ENCODE data around the gene PHYKPL.
"Not testable (repeated sequence)": the region's sequence is repeated elsewhere in the genome, so short reads cannot be mapped to it uniquely, and the experiment has no call there.

Gene PHYKPL

DNA sequence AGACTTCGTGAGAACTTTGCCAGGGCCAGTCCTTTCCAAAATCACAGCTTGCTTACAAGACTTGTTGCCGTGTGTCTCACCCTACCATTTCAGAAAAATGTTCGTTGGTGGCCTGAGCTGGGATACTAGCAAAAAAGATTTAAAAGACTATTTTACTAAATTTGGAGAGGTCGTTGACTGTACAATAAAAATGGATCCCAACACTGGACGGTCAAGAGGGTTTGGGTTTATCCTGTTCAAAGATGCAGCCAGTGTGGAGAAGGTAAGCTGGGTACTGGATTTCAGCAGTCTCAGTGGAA, 26.9 kb downstream of the PHYKPL start:
- no peak for DNase-seq

DNA sequence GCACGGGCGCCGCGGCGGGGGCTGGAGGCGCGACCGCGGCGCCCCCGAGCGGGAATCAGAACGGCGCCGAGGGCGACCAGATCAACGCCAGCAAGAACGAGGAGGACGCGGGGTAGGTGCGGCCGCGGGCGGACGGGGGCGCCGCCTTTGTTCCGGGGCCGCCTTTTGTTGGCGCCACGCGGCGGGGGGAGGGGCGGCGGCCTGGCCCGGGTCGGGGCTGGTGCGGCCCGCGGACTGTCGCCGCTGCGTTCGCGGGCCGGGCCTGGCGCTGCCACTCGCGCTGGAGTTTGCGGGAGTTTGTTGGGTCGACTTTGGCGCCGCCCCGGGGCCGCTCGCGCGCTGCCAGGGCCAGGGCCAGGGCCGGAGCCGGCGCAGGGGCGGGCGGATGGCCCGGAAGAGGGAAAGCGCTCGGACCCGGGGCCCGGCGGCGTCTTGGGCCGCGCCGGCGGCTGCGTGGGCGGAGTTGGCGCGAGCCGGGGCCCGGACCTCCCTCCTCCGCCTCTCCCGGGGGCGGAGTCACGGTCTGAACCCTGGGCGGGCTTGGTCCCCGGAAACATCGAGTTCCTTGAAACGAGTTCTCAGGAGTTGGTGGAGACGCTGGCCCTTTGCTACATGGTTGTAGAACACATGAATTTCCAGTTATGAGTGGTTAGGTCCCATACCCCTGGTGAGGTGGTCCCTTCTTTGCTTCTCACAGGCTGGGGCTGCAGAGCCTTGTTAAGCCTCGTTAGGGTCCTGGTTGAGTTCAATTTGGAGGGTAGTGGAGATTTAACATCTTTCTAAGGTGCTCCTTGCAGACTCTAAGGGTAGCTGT, 27.5 kb downstream of the PHYKPL start:
- peak; percentile 80 for DNase-seq

- peak; percentile 92 for DNase-seq
Observed at GRCh38 chr5:178204182-178204934, 28.2 kb downstream of the PHYKPL start, which contains the start of gene HNRNPAB. HNRNPAB (plus strand) TSS chr5:178204533; CDS start chr5:178204838, 305 bp downstream.

- DNase-seq, result no peak
Observed at GRCh38 chr5:178203670-178204181, 28.9 kb downstream of the PHYKPL start.

DNA sequence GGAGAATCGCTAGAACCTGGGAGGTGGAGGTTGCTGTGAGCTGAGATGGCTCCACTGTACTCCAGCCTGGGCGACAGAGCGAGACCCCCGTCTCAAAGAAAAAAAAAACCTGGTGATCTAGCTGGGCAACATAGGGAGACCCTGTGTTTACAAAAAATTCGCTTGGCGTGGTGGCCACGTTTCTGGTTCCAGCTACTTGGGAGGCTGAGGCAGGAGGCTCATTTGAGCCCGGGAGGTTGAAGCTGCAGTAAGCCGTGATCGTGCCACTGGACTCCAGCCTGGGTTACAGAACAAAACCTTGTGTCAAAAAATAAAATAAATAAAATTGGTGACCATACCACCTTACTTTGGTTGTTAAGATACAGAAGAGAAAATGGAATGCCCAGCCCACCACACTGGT, 30.1 kb downstream of the PHYKPL start:
- no peak for DNase-seq

GRCh38 chr5:178201927-178202235, 30.7 kb downstream of the PHYKPL start:
- DNase-seq, result peak; percentile 60

GRCh38 chr5:178201221-178201926, 31.2 kb downstream of the PHYKPL start:
- DNase-seq, result no peak

- DNase-seq, result no peak
Observed at GRCh38 chr5:178199581-178200434, 32.8 kb downstream of the PHYKPL start.

DNA sequence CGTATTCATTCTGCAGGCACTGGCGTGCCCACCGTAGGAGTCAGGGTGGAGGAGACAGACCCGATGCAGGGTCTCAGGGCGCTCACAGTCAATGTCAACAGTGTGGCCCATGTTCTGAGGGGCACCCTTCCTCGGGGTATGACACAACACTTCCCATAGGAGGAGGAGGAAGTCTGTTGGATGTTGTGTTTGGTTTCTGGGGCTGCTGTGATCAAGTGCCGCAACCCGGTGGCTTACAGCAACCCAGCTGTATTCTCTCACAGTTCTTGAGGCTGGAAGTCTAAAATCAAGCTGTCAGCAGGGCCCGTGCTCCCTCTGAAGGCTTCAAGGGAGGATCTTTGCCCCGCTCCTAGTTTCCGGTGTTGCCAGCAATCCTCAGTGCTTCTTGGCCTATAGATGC, 33.9 kb downstream of the PHYKPL start:
- DNase-seq, result no peak

- DNase-seq, result not testable (repeated sequence)
Observed at GRCh38 chr5:178198151-178198550, 34.5 kb downstream of the PHYKPL start.

GRCh38 chr5:178196986-178197385, 35.6 kb downstream of the PHYKPL start:
- no peak for DNase-seq

DNA sequence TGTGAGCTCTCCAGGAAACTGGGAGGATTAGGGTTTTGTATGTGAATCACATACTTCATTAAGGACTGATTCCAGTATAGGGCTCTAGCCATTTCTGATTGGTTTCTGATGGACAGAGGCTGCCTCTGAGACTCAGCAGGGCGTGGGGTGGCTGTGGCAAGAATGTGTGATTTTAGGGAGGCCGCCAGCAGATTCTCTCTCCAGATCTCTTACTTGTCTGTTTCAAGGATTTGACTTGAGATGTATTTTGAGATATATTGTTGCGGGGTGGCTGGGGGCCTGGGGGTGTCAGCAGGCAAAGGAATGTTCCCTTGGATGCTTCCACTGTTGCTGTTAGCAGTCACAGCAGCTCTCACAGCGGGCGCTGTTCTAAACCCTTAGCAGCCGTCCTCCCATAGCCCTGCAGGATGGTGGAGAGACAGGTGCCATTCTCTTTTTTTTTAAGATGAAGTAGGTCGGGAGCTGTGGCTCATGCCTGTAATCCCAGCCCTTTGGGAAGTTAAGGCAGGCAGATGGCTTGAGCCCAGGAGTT, 36.3 kb downstream of the PHYKPL start:
- no peak for DNase-seq

GRCh38 chr5:178194026-178194425, 38.6 kb downstream of the PHYKPL start:
- peak; percentile 22 for DNase-seq

DNA sequence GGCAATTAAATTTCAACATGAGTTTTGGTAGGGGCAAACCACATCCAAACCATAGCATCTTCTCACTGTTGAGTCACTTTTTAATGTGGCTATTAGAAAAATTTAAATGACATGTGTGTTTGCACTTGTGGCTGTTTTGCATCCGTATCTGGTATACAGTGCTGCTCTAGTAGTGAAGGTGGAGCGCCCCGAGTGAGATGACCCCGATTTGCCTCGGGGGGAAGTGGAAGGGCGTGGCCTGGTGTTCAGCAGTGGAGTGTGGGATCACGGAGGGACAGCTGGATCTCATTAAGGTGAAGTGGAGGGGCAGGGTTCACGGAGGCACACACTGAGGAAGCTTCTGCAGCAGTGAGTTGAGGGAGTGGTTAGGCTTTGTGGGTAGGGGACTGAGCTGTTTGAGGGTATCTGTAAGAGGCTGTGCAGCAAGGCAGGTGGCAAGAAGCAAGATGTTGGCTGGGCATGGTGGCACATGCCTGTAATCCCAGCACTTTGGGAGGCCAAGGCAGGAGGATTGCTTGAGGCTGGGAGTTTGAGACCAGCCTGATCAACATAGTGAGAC, 39.3 kb downstream of the PHYKPL start:
- DNase-seq, result no peak

DNA sequence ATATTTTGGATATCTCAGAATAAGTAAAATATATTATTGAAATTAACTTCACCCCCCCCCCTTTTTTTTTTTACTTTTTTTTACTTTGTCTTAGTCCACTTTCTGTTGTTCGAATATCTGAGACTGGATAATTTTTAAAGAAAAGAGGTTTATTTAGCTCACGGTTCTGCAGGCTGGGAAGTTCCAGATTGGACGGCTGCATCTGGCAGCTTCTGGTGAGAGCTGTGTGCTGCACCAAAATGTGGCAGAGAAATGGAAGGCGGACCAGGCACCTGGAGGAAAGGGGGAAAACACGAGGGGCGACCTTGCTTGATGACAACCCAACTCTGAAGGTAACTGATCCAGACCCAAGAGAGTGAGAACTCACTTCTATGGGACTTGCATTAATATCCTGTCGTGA, 39.8 kb downstream of the PHYKPL start:
- no peak for DNase-seq

- DNase-seq, result no peak
Observed at GRCh38 chr5:178192244-178192643, 40.4 kb downstream of the PHYKPL start.

GRCh38 chr5:178191661-178192060, 40.9 kb downstream of the PHYKPL start:
- no peak for DNase-seq

DNA sequence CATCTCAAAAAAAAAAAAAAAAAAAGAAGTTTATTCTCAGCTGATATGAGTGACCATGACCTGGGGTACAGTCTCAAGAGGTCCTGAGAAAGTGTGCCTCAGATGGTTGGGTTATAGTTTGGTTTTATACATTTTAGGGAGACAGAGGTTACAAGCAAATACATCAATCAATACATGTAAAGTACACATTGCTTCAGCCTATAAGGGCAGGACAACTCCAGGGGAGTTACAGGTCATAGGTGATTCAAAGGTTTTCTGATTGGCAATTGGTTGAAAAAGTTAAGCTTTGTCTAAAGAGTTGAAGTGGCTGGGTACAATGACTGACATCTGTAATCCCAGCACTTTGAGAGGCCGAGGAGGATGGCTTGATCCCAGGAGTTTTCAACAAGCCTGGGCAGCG, 43.2 kb downstream of the PHYKPL start:
- DNase-seq, result no peak

DNA sequence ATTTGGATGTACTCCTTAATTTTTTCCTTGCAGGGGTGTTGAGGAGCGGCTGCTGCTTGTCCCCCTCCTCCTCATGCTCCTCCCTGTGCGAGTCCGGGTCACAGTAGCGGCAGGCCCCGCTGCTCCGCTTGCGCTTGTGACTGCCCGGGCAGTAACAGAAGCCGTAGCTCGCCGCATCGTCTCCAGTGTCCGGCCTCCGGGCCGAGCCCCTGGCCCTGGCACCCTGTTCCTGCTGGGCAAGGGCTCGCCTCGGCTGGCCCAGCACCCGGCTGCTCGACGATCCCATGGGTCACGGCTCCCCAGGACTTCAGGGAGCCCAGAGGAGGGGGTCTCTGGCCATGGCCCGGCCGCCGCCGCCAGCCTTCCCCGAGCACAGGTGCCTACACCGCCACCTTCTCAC, 45.6 kb downstream of the PHYKPL start, which contains the start of gene GMCL2:
TSS of gene GMCL2 (minus strand) at position 358 of the 400 bp plus-strand sequence. CDS start at position 286, 72 bp downstream.
- no peak for DNase-seq

- peak; percentile 57 for DNase-seq
Observed at GRCh38 chr5:178186427-178186826, 46.2 kb downstream of the PHYKPL start.

DNA sequence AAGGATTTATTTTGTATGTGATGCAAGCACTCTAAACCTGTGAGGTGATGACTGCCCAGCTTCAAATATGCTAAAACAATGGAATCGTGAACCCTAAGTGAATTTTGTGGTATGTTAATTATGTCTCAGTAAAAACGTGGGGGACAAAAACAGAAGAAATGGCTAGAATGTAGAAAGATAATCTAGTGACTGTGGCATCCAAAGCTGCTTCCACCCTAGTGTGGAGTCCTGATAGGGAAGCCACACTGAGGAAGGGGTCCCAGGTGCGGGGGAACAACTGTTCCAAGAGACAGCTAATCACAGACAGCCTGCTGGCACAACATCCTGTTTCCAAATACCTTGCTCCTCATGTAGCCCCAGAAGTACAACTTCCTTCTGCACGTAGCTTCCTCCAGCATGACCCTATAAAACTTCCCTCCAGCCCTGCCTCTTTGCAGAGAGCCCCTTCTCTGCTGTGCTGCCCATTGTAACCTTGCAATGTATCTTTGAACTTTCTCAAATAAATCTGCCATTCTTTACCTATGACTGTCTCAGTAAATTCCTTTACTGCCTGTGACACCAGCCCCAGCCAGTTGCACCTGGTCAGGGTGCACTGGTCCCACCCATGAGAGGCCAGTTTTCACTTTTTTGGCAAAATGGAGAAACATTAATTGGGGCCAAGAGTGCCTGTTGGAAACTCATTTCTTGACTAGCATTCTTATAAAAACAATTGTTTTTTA, 50.3 kb downstream of the PHYKPL start:
- peak; percentile 27 for DNase-seq

All from inflammatory macrophage treated with lipopolysaccharide for 4 hours (primary cell).